ENCODE measurements around the gene IL20.

IL20 gene

DNA sequence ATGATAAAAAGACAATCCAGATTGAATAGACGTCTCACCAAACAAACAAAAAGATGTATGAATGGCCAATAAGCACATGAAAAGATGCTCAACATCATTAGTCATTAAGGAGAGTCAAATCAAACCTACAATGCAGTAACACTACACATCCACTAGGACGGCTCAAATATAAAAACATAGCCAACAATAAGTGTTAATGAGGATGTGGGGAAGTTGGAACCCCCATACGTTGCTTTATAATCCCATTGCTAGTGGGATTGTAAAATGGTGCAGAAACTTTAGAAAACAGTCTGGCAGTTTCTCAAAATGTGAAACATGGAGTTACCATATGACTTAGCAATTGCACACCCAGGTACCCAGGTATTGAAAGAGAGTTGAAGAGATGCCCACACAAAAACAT is 17.1 kb downstream of the IL20 start:
- no peak for DNase-seq

- no peak for DNase-seq
Observed at GRCh38 chr1:206883160-206883559, 17.7 kb downstream of the IL20 start.

GRCh38 chr1:206883876-206884275 is 18.5 kb downstream of the IL20 start:
- DNase-seq, result no peak

DNA sequence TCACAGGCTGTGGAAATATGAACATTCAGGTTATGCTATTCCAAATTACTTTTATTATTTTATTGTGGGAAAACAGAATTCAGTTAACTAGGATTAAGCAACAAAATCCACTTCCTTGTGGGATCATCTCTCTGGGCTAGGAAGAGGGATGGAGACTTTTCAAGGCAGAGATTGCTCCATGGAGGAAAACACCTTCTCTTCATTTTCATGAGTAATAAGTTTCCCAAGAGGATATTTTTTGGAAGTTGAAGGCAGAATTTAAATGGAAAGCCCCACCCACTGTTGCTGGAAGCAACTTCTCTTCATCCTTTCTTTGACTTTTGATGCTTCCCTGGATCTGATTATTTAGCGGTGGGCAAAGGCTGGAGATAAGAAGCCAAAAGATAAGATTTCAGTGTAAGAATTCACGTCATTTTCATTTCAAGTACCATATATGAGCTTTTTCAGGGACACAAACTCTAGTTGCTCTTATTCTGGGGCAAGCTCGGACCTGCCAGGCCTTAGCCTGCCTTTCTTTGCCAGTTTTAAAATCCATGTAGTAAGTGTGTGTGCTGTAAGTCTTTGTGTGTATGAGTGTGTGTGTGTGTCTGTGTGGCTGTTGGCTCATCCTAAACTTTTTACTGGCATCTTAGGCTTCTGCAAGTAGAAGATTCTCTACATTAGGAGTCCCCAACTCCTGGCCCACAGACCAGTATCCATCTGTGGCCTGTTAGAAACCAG is 20.1 kb downstream of the IL20 start:
- no peak for DNase-seq

DNA sequence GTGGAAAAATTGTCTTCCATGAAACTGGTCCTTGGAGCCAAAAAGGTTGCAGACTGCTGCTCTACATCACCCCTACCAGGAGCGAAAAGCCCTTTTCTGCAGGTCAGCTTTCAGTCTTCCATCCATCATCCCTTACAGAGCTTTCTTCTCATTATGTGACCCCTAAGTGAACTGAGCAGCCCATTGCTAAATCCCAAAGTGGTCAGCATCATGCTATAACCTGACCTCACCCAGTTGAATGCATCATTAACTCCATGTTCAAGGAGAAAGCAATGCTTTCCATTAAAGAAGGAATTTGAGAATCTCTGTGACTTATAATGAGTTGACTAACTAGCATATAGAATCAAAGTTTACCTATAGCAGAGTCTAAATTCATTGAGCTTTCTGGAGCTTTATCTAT is 21.4 kb downstream of the IL20 start:
- no peak for DNase-seq

- no peak for DNase-seq
Observed at GRCh38 chr1:206887701-206888100, 22.3 kb downstream of the IL20 start.

- DNase-seq, result no peak
Observed at GRCh38 chr1:206890125-206891060, 25.0 kb downstream of the IL20 start.

- no peak for DNase-seq
Observed at GRCh38 chr1:206891412-206891811, 26.0 kb downstream of the IL20 start.

GRCh38 chr1:206892351-206892984 is 27.0 kb downstream of the IL20 start:
- no peak for DNase-seq

DNA sequence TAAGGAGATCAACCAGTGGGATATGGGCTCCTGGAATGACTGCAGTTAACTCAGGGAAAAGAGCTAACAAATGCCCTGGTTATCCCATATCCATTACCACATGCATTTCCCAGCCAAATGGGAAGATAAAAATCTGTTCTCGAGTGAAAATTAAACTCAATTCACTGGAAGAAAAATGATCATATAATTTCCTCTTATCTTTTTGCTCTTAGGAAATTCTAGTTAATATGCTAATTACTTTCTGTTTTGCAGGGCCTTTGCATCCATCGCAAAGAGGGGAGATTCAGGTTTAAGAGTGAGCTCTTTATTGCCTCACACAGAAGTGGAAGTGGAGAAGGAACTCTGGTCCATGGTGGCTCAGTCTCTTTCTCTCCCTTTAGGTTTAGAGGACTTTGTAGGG is 28.0 kb downstream of the IL20 start:
- no peak for DNase-seq

DNA sequence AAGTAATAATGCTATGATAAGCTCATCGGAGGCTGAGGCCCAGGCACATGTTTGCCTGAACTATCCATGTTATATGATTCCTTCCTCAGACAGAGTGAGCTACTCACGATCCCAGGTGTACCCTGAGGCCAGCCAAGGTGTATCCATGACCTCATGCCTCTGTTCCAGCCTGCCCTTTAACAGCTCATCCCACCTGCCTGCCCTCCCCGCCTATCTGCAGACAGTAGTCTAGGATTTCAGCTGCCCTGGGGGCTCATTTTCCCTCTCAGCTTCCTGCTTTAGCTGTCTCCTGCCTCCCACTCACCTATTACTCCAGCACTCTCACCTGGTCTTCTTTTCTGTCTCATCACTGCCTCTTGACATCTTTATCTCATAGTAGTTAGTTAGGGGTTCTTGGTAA is 29.9 kb downstream of the IL20 start:
- DNase-seq, result no peak

- DNase-seq, result no peak
Observed at GRCh38 chr1:206895837-206896242, 30.4 kb downstream of the IL20 start.

GRCh38 chr1:206896261-206896660 is 30.8 kb downstream of the IL20 start:
- DNase-seq, result no peak

GRCh38 chr1:206897175-206897574 is 31.8 kb downstream of the IL20 start, which contains the start of gene IL24:
Gene IL24, plus strand, starts transcription at chr1:206897443. Its CDS starts 390 bp downstream, at chr1:206897833.
- no peak for DNase-seq

DNA sequence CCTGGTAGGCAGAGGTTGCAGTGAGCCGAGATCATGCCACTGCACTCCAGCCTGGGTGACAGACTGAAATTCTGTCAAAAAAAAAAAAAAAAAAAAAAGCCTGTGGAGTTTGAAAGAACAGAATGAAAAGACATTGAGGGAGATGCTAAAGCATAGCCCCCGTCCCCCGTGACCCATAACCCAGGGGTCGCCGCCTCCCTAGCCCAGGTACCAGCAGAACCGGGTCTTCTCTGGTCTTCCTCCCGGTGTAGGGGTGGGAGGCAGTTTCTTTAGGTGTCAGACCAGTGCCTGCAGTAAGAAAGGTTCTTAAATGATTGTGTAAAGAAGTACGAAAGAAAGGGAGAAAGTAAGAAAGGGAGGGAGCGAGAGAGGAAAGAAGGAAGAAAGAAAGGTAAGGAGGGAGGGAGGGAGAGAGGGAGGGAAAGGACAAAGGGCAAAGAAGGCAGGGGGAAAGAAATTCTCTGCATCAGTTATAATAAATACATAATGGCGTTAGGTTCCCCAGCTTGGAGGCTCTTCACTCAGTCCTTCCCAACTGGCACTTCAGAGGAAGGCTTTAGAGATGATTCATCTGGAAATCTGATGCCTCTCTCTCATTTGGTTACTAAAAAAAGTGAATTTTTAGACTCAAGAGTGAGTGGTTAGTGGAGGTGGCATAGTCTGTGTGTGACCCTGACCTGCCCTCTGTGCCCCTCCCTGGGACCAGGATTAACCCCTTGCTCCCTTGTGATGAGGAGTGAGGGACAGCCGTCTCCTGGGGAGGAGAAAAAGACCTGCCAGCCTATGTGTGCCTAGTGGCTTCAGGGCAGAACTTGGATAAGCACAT is 32.9 kb downstream of the IL20 start:
- peak; percentile 1 for DNase-seq

DNA sequence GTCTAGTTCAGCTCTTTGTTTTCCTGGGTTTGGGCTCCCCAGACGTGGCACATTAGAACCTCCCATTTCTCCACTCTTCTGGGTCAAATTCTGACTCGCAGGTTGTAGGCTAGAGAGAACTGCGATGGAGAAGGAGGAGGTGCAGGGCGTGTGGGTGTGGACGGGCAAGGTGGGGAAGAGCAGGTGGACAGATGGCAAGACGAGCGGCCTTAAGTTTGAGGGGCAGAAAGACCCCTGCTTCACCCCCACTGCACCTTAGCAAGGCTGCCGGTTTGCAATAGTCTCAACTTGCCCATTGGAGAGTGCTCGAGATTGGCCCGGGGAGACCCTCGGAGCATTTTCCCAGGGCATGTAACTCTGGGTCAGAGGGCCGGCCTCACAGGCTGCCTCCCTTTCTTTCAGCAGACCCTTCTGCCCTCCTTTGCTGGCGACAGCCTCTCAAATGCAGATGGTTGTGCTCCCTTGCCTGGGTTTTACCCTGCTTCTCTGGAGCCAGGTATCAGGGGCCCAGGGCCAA is 33.5 kb downstream of the IL20 start:
- DNase-seq, result no peak

GRCh38 chr1:206899717-206900116 is 34.3 kb downstream of the IL20 start:
- DNase-seq, result no peak

DNA sequence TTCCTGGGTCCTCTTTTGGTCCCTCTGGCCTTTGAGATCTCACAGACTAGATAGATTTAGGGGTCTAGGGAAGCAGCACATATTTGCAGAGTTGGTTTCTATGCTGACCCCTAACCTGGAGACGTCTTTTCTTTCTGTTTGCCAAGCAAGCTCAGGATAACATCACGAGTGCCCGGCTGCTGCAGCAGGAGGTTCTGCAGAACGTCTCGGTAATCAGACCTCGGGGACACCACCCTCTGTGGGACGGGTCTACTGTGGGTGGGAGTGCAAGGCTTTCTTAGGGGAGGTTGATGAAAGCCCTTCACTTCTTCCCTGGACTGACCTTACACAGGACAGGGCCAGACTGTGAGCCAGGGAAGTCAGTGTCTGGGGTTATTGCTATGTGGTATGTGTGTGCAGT is 34.7 kb downstream of the IL20 start:
- no peak for DNase-seq

GRCh38 chr1:206901944-206902343 is 36.5 kb downstream of the IL20 start:
- DNase-seq, result no peak

- no peak for DNase-seq
Observed at GRCh38 chr1:206902702-206903101, 37.3 kb downstream of the IL20 start.

DNA sequence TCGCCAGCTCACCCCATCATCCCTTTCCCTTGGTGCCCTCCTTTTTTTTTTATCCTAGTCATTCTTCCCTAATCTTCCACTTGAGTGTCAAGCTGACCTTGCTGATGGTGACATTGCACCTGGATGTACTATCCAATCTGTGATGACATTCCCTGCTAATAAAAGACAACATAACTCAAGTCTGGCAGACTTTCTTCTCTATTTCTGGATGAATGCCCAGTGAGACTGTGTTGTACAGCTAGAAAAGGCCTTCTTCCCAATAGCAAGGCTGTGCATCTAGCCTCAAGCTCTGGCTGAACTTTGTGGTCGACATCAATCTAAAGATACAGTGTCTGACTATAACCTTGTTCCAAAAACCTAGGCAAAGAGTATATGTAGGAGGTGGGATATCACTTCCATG is 38.3 kb downstream of the IL20 start:
- no peak for DNase-seq

- no peak for DNase-seq
Observed at GRCh38 chr1:206904423-206905142, 39.2 kb downstream of the IL20 start.

Measured in kidney glomerular epithelial cell (primary cell).